Kidney epithelial cell (primary cell): ENCODE data around the gene ATP6V0B. TPM values are rescaled to one million over a fixed set of nuclear protein-coding genes. Genes with fewer than 3 reads are reported as not detected.
A peak's percentile ranks its signal among the peaks of the same experiment; 100 is the strongest.

Experiments
- DNase-seq: peaks from one replicate; pipeline ENCODE4 v3.0.0-alpha.2; 2010; ENCODE audit warnings: low read depth
- H3K27me3 ChIP-seq: 2 replicates; pipeline ENCODE4 v1.6.0; 2011; ENCODE audit warnings: low read length; ENCODE audit not compliant: control insufficient read depth, insufficient read depth
- H3K36me3 ChIP-seq: 2 replicates; pipeline ENCODE4 v1.5.1; 2011; ENCODE audit warnings: low read length; ENCODE audit not compliant: control insufficient read depth, insufficient read depth
- H3K4me3 ChIP-seq: 2 replicates; pipeline ENCODE4 v1.5.1; 2011; ENCODE audit warnings: low read depth, mild to moderate bottlenecking, control low read depth, low read length
- CTCF ChIP-seq: IDR thresholded peaks from 2 replicates; pipeline ENCODE4 v1.5.1; 2011; ENCODE audit warnings: mild to moderate bottlenecking, moderate library complexity, low read length, control low read depth, inconsistent platforms; ENCODE audit not compliant: insufficient read depth, poor library complexity, severe bottlenecking
- total RNA-seq: library from RNA; depleted of rRNA; stranded (reverse); fragments of >200 nt; gene quantifications from 2 replicates; pipeline ENCODE4 v1.2.3, GENCODE V29; 2015

ATP6V0B gene
- total RNA-seq = 298 and 308 TPM in 2 replicates

GRCh38 chr1:43974443-43975248 is at the start of gene ATP6V0B:
Gene ATP6V0B (plus strand): TSS chr1:43974960. CDS start chr1:43975041, 81 bp downstream.
- TF ChIP-seq CTCF = no peak
- peak within 1 kb of the TSS; percentile 83 for H3K4me3 ChIP-seq
- no peaks in the 10 kb centered on the region for H3K27me3 ChIP-seq
- peaks cover 4% of the 10 kb centered on the region for H3K36me3 ChIP-seq
- DNase-seq = peak; percentile 67

- Histone ChIP-seq H3K27me3 (no peaks in the 10 kb centered on the region), H3K36me3 (peaks cover 3% of the 10 kb centered on the region)
- no peak for DNase-seq
These were observed 48.9 kb upstream of the ATP6V0B start for GRCh38 chr1:43925846-43926245.

DNA sequence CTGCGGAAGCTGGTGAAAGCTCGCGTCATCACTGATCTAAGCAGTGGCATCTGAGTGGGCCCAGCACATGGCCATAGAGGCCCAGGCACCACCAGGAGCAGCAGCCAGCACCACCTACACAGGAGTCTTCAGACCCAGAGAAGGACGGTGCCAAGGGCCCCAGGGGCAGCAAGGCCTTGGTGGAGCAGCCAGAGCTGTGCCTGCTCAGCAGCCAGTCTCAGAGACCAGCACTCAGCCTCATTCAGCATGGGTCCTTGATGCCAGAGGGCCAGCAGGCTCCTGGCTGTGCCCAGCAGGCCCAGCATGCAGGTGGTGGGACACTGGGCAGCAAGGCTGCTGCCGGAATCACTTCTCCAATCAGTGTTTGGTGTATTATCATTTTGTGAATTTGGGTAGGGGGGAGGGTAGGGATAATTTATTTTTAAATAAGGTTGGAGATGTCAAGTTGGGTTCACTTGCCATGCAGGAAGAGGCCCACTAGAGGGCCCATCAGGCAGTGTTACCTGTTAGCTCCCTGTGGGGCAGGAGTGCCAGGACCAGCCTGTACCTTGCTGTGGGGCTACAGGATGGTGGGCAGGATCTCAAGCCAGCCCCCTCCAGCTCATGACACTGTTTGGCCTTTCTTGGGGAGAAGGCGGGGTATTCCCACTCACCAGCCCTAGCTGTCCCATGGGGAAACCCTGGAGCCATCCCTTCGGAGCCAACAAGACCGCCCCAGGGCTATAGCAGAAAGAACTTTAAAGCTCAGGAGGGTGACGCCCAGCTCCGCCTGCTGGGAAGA is 44.4 kb upstream of the ATP6V0B start:
- Histone ChIP-seq H3K36me3 (peaks cover 3% of the 10 kb centered on the region), H3K4me3 (no peak overlapping the region), H3K27me3 (no peaks in the 10 kb centered on the region)
- DNase-seq = no peak
- peak; percentile 41 for TF ChIP-seq CTCF

More at GRCh38 chr1:43925846-43926245, 48.9 kb upstream of the ATP6V0B start:
- H3K4me3 ChIP-seq = no peak overlapping the region
- TF ChIP-seq CTCF = no peak

GRCh38 chr1:43930949-43931275 is 43.8 kb upstream of the ATP6V0B start:
- H3K36me3 ChIP-seq = peaks cover 3% of the 10 kb centered on the region
- DNase-seq = no peak
- no peak overlapping the region for H3K4me3 ChIP-seq
- no peak for TF ChIP-seq CTCF
- H3K27me3 ChIP-seq = no peaks in the 10 kb centered on the region

GRCh38 chr1:43931711-43932660 is 42.8 kb upstream of the ATP6V0B start:
- DNase-seq = no peak
- no peaks in the 10 kb centered on the region for H3K27me3 ChIP-seq
- no peak for TF ChIP-seq CTCF
- no peak overlapping the region for H3K4me3 ChIP-seq
- H3K36me3 ChIP-seq = peaks cover 3% of the 10 kb centered on the region
